Calu3 (cell line): ENCODE measurements around the gene RINL. TPM values are rescaled to one million over a fixed set of nuclear protein-coding genes. Genes with fewer than 3 reads are reported as not detected.
"Not testable (repeated sequence)": the region's sequence is repeated elsewhere in the genome, so short reads cannot be mapped to it uniquely, and the experiment has no call there.

ENCODE experiments used
- BruUV-seq: library from RNA; stranded (reverse); fragments of 400-500 nt; replicated peaks from 2 replicates; lab custom pipeline; 2021; lab: Mats Ljungman, UMichigan
- CTCF ChIA-PET: fragments of 300-600 bp; sonication (Branson Sonifier 250); formaldehyde crosslinking; loops from one replicate; lab custom pipeline; 2022; ENCODE audit warnings: antibody characterized with exemption; lab: Charles Lee
- DNase-seq: peaks from one replicate; pipeline ENCODE4 v3.0.0; 2022
- H3K27ac Mint-ChIP-seq: one replicate; pipeline ENCODE4 v1.8.0; 2022; ENCODE audit warnings: mixed read lengths; ENCODE audit not compliant: unreplicated experiment
- H3K27me3 Mint-ChIP-seq: one replicate; pipeline ENCODE4 v1.8.0; 2022; ENCODE audit warnings: mixed read lengths; ENCODE audit not compliant: unreplicated experiment
- H3K36me3 Mint-ChIP-seq: one replicate; pipeline ENCODE4 v1.8.0; 2022; ENCODE audit warnings: mild to moderate bottlenecking, moderate library complexity, mixed read lengths; ENCODE audit not compliant: insufficient read depth, unreplicated experiment
- H3K4me1 Mint-ChIP-seq: one replicate; pipeline ENCODE4 v1.8.0; 2022; ENCODE audit warnings: mild to moderate bottlenecking, low read depth, mixed read lengths; ENCODE audit not compliant: unreplicated experiment
- H3K4me3 Mint-ChIP-seq: one replicate; pipeline ENCODE4 v1.8.0; 2022; ENCODE audit warnings: mild to moderate bottlenecking, low read depth, moderate library complexity, mixed read lengths; ENCODE audit not compliant: unreplicated experiment
- H3K9me3 Mint-ChIP-seq: one replicate; pipeline ENCODE4 v1.8.0; 2022; ENCODE audit warnings: low read depth, mixed read lengths; ENCODE audit not compliant: unreplicated experiment
- CTCF ChIP-seq: fragments of 200-600 bp; IDR thresholded peaks from one replicate; pipeline ENCODE4 v1.8.0; 2022; ENCODE audit warnings: antibody characterized with exemption; ENCODE audit not compliant: unreplicated experiment
- intact Hi-C: fragments of 100-400 bp; cut with micrococcal nuclease; formaldehyde crosslinking; loops from one replicate; pipeline ENCODE4 v1.10.0; 2022; ENCODE audit not compliant: unreplicated experiment
- total RNA-seq: library from RNA; stranded (reverse); gene quantifications from 2 replicates; pipeline ENCODE4 v1.2.3, GENCODE V29; 2022

Gene RINL
- total RNA-seq, 1 experiment from 2014 or later = 4.1 TPM

- CTCF ChIA-PET = interaction anchor here (4.1 kb wide), 1 partner anchor 9 kb away, joined by 19 read pairs; no protein-coding TSS in a partner anchor
- no peaks in the 10 kb centered on the region for H3K27me3 Mint-ChIP-seq
These were observed 16.7 kb downstream of the RINL start for GRCh38 chr19:38861368-38861767.

GRCh38 chr19:38859631-38860204 is 18.4 kb downstream of the RINL start:
- CTCF ChIA-PET = not testable (repeated sequence)
- peaks cover 23% of the 10 kb centered on the region for H3K4me1 Mint-ChIP-seq

More at GRCh38 chr19:38861368-38861767, 16.7 kb downstream of the RINL start:
- DNase-seq = no peak
- intact Hi-C loops = no loop called here
- no peak for TF ChIP-seq CTCF
- Mint-ChIP-seq H3K4me3 (no peak overlapping the region), H3K4me1 (peaks cover 37% of the 10 kb centered on the region), H3K36me3 (peaks cover 11% of the 10 kb centered on the region), H3K9me3 (no peaks in the 10 kb centered on the region), H3K27ac (no peak overlapping the region)
- BruUV-seq = no TSS peak

GRCh38 chr19:38856813-38857212 is 21.3 kb downstream of the RINL start:
- BruUV-seq = no TSS peak
- peaks cover 15% of the 10 kb centered on the region for H3K36me3 Mint-ChIP-seq
- H3K27ac Mint-ChIP-seq = no peak overlapping the region
- TF ChIP-seq CTCF = no peak
- no peak overlapping the region for H3K4me3 Mint-ChIP-seq
- DNase-seq = no peak
- no peaks in the 10 kb centered on the region for H3K9me3 Mint-ChIP-seq
- no peaks in the 10 kb centered on the region for H3K27me3 Mint-ChIP-seq
- H3K4me1 Mint-ChIP-seq = peaks cover under 1% of the 10 kb centered on the region
- intact Hi-C loops = no loop called here
- CTCF ChIA-PET = no interaction called here

More at GRCh38 chr19:38859631-38860204, 18.4 kb downstream of the RINL start:
- intact Hi-C loops, H3K9me3 Mint-ChIP-seq, H3K4me3 Mint-ChIP-seq, H3K27me3 Mint-ChIP-seq, DNase-seq, H3K36me3 Mint-ChIP-seq, BruUV-seq, H3K27ac Mint-ChIP-seq: not testable (repeated sequence)

GRCh38 chr19:38855751-38856150 is 22.3 kb downstream of the RINL start:
- H3K4me3 Mint-ChIP-seq, CTCF ChIA-PET, H3K27me3 Mint-ChIP-seq, H3K9me3 Mint-ChIP-seq, BruUV-seq, intact Hi-C loops, H3K27ac Mint-ChIP-seq, DNase-seq: not testable (repeated sequence)
- Mint-ChIP-seq H3K36me3 (peaks cover 25% of the 10 kb centered on the region), H3K4me1 (peaks cover 11% of the 10 kb centered on the region)

GRCh38 chr19:38854961-38855360 is 23.1 kb downstream of the RINL start:
- H3K27me3 Mint-ChIP-seq = not testable (repeated sequence)

More at GRCh38 chr19:38854961-38855360, 23.1 kb downstream of the RINL start:
- CTCF ChIA-PET, H3K9me3 Mint-ChIP-seq, DNase-seq, H3K4me3 Mint-ChIP-seq, BruUV-seq, H3K27ac Mint-ChIP-seq: not testable (repeated sequence)
- intact Hi-C loops = loop anchor here (5.0 kb wide), 1 partner anchor 32 kb away; no protein-coding TSS in a partner anchor
- Mint-ChIP-seq H3K36me3 (peaks cover 33% of the 10 kb centered on the region), H3K4me1 (peaks cover 17% of the 10 kb centered on the region)
